C4-2B (cell line): ENCODE results near the gene BLVRB.

Experiments
- ZFX ChIP-seq: fragments of 450-650 bp; IDR thresholded peaks from 2 replicates; pipeline ENCODE4 v1.6.1; 2017
- TF ChIP-seq, protein P1 (sequence below): fragments of 450-650 bp; conservative IDR thresholded peaks from 2 replicates; pipeline ENCODE4 v1.5.1; 2017; ENCODE audit warnings: mild to moderate bottlenecking

DNA sequence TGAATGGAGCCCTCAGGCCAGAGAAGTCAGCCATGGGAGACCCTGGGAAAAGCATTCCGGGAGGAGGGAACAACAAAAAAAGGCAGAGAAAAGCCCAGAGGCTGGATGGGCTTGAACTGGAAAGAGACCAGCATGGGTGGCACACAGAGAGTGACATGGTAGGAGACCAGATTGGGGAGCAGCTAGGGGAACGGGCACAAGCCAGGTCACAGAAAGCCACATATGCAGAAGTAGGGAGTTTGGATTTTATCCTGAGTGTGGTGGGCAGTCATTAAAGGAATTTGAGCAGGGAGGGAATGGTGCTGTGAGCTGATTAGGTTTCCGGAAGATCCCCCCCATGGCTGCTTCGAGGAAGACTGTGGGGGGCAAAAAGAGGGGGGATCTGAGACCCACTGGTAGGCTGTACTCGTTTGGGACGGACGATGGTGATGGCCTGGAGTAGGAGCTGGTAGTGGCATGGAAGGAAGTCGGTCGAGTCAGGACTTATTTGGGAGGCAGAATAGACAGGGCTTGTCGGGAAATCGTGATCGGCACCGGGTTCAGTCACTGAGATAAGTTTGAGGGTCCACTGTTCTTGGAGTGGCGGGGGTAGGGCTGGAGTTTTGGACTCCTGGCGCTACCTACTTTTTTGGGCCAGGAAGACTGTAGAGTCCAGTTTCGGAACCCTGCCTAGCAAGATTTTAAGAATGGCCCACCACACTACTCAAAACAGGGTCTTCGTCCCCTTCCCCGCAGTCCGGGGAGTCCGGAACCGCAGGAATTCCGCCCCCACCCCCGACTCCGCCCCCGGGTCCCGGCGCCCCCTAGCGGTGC lies 40.7 kb downstream of the BLVRB start:
- TF ChIP-seq, protein P1, sequence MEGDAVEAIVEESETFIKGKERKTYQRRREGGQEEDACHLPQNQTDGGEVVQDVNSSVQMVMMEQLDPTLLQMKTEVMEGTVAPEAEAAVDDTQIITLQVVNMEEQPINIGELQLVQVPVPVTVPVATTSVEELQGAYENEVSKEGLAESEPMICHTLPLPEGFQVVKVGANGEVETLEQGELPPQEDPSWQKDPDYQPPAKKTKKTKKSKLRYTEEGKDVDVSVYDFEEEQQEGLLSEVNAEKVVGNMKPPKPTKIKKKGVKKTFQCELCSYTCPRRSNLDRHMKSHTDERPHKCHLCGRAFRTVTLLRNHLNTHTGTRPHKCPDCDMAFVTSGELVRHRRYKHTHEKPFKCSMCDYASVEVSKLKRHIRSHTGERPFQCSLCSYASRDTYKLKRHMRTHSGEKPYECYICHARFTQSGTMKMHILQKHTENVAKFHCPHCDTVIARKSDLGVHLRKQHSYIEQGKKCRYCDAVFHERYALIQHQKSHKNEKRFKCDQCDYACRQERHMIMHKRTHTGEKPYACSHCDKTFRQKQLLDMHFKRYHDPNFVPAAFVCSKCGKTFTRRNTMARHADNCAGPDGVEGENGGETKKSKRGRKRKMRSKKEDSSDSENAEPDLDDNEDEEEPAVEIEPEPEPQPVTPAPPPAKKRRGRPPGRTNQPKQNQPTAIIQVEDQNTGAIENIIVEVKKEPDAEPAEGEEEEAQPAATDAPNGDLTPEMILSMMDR, result 0 out of 2 replicates have a peak, but pooled peaks have one; percentile 32
- TF ChIP-seq ZFX, result no peak
